ENCODE data around the gene TXNL4A. TPM values are rescaled to one million over a fixed set of nuclear protein-coding genes. Genes with fewer than 3 reads are reported as not detected.

TXNL4A gene
- total RNA-seq, 1 donor from 2014 or later, result 44.3 TPM

- peaks cover 10% of the 10 kb centered on the region for H3K4me1 ChIP-seq
- no peak overlapping the region for H2AFZ ChIP-seq (replicated peaks)
- no peak overlapping the region for H3K9ac ChIP-seq
- Mint-ChIP-seq H3K4me3 (peak overlapping the region; percentile 98), H3K27ac (peak overlapping the region; percentile 82), H3K27me3 (ENCODE audit: insufficient read depth, low read depth) (peaks cover 3% of the 10 kb centered on the region), H3K4me1 (peaks cover 18% of the 10 kb centered on the region), H3K9me3 (no peaks in the 10 kb centered on the region), H3K36me3 (peaks cover 14% of the 10 kb centered on the region)
- peaks cover 41% of the 10 kb centered on the region for H3K79me2 ChIP-seq (ENCODE audit: low read depth)
- H3K27ac ChIP-seq, result no peak overlapping the region
- TF ChIP-seq EZH2 (IDR thresholded peaks at IDR 0.05), result no peak
- TF ChIP-seq CTCF (IDR thresholded peaks at IDR 0.05), result no peak
- no peak for TF ChIP-seq EZH2phosphoT487 (IDR thresholded peaks at IDR 0.05)
- H3K4me2 ChIP-seq, result peak overlapping the region; percentile 88
- H3K4me3 ChIP-seq, result peak overlapping the region; percentile 78
- no peaks in the 10 kb centered on the region for H3K36me3 ChIP-seq
- no peaks in the 10 kb centered on the region for H3K27me3 ChIP-seq
- H3F3A ChIP-seq (ENCODE audit: low read depth), result peaks cover 6% of the 10 kb centered on the region
- no peak for DNase-seq (ENCODE audit: low spot score)
- H3K9me3 ChIP-seq (ENCODE audit: low read depth), result no peaks in the 10 kb centered on the region
- peaks cover 38% of the 10 kb centered on the region for H4K20me1 ChIP-seq (ENCODE audit: low read depth)
Observed at GRCh38 chr18:79989195-79989497, 783 bp upstream of the TXNL4A start.

- Histone ChIP-seq H3K4me2 (peak overlapping the region; percentile 88), H4K20me1 (ENCODE audit: low read depth) (peaks cover 46% of the 10 kb centered on the region), H3K79me2 (ENCODE audit: low read depth) (peaks cover 52% of the 10 kb centered on the region)
Observed at GRCh38 chr18:79988071-79988450, 302 bp downstream of the TXNL4A start.

GRCh38 chr18:79987566-79987965, 797 bp downstream of the TXNL4A start:
- peak overlapping the region; percentile 52 for H3K9ac ChIP-seq
- peaks cover 6% of the 10 kb centered on the region for H3F3A ChIP-seq (ENCODE audit: low read depth)
- no peak for TF ChIP-seq CTCF (IDR thresholded peaks at IDR 0.05)
- no peak for TF ChIP-seq EZH2phosphoT487 (IDR thresholded peaks at IDR 0.05)
- TF ChIP-seq EZH2 (IDR thresholded peaks at IDR 0.05), result no peak
- Mint-ChIP-seq H3K4me1 (peaks cover 23% of the 10 kb centered on the region), H3K27me3 (ENCODE audit: insufficient read depth, low read depth) (no peaks in the 10 kb centered on the region), H3K27ac (peak overlapping the region; percentile 44), H3K36me3 (peaks cover 20% of the 10 kb centered on the region), H3K9me3 (no peaks in the 10 kb centered on the region), H3K4me3 (peak overlapping the region; percentile 90)
- H3K79me2 ChIP-seq (ENCODE audit: low read depth), result peaks cover 57% of the 10 kb centered on the region
- H3K27ac ChIP-seq, result no peak overlapping the region
- H2AFZ ChIP-seq (replicated peaks), result peak overlapping the region; percentile 92
- peak overlapping the region; percentile 78 for H3K4me3 ChIP-seq
- H3K36me3 ChIP-seq, result no peaks in the 10 kb centered on the region
- H4K20me1 ChIP-seq (ENCODE audit: low read depth), result peaks cover 51% of the 10 kb centered on the region
- no peaks in the 10 kb centered on the region for H3K9me3 ChIP-seq (ENCODE audit: low read depth)
- no peaks in the 10 kb centered on the region for H3K27me3 ChIP-seq
- peak overlapping the region; percentile 88 for H3K4me2 ChIP-seq
- DNase-seq (ENCODE audit: low spot score), result no peak
- peaks cover 10% of the 10 kb centered on the region for H3K4me1 ChIP-seq

More at GRCh38 chr18:79988071-79988450, 302 bp downstream of the TXNL4A start:
- Mint-ChIP-seq H3K4me1 (peaks cover 22% of the 10 kb centered on the region), H3K27me3 (ENCODE audit: insufficient read depth, low read depth) (no peaks in the 10 kb centered on the region), H3K4me3 (peak overlapping the region; percentile 90), H3K9me3 (no peaks in the 10 kb centered on the region), H3K36me3 (peaks cover 20% of the 10 kb centered on the region), H3K27ac (no peak overlapping the region)
- H3K27me3 ChIP-seq, result no peaks in the 10 kb centered on the region
- H3K4me3 ChIP-seq, result peak overlapping the region; percentile 78
- peak overlapping the region; percentile 52 for H3K9ac ChIP-seq
- peaks cover 10% of the 10 kb centered on the region for H3K4me1 ChIP-seq
- DNase-seq (ENCODE audit: low spot score), result peak; percentile 86
- H3K27ac ChIP-seq, result no peak overlapping the region
- no peaks in the 10 kb centered on the region for H3K9me3 ChIP-seq (ENCODE audit: low read depth)
- H2AFZ ChIP-seq (replicated peaks), result peak overlapping the region; percentile 92
- TF ChIP-seq EZH2 (IDR thresholded peaks at IDR 0.05) (peak; percentile 42), CTCF (IDR thresholded peaks at IDR 0.05) (peak; percentile 43), EZH2phosphoT487 (IDR thresholded peaks at IDR 0.05) (no peak)
- peaks cover 6% of the 10 kb centered on the region for H3F3A ChIP-seq (ENCODE audit: low read depth)
- H3K36me3 ChIP-seq, result no peaks in the 10 kb centered on the region
